HS-5 (cell line): ENCODE measurements around the gene PDZD8.
"Not testable (repeated sequence)": the region's sequence is repeated elsewhere in the genome, so short reads cannot be mapped to it uniquely, and the experiment has no call there.

Experiments used
- DNase-seq: peaks from one replicate; pipeline ENCODE4 v3.0.0-alpha.2; 2012; ENCODE audit warnings: low read depth

PDZD8 gene

DNA sequence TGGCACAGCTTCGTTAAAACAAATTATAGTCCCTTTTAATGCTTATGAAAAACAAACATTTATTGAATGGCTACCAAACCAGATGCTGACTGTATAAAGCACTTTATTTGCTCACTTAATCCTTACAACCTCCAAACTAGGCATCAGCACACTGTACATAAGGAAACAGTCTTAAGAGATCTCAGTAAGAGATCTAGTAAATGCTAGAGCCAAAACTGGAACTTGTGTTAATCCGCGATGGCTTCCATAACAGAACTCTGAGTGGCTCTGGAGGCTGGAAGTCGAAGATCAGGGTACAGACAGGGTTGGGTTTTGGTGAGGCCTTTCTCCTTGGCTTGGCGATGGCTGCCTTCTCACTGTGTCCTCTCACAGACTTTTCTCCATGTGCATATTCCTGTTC lies 27.0 kb downstream of the PDZD8 start:
- no peak for DNase-seq

DNA sequence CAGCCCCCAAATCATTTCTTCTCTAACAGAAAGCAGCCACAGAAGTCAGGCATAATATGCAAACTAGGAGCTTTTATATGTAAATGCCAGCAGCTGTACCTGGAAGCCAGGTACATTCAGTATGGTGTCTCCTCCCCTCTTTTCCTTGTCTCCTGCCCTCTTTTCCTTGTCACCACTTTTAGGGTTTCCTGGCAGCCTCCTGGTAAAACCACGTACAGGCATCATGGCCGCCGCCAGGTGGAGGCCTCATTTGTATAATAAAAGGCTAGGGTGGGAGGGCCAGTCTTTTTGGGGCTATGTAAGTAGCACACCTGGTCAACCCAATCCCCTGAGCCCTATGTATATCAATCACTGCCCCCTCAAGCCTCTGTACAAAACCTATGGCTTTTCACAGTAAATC lies 28.7 kb downstream of the PDZD8 start:
- DNase-seq = no peak

DNA sequence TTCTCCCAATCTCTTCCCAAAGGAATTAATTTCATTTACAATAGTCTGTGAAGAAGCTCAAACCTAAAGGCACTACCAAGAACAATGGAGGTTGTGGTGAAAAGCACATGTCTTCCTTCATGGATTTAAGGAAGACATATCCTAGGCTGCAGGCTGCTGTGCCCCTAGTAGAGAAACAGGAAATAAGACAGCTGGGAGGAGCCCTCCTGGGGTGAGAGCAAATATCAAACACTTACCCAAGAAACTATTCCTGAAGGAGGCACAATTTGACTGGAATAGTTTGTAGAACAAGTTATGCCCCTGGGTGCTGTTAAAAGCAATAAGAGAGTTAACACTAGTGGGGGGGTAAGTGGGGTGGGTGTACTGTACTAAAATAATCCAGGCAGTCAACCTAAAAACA lies 30.1 kb downstream of the PDZD8 start:
- DNase-seq = no peak

DNA sequence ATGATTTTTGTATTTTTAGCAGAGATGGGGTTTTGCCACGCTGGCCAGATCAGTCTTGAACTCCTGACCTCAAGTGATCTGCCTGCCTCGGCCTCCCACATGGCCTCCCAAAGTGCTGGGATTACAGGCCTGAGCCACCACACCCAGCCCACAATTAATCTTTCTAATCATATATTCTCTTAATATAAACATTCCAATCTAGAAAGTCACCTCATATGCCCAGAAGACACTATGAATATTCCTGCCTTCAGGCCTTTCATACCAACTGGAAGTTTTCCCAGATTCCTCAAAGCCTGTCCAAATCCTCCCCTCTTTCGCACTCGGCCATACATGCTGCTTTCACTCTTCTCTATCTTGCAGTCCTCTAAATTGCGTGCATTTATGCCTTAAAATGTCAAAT lies 32.6 kb downstream of the PDZD8 start:
- DNase-seq = peak; percentile 58

DNA sequence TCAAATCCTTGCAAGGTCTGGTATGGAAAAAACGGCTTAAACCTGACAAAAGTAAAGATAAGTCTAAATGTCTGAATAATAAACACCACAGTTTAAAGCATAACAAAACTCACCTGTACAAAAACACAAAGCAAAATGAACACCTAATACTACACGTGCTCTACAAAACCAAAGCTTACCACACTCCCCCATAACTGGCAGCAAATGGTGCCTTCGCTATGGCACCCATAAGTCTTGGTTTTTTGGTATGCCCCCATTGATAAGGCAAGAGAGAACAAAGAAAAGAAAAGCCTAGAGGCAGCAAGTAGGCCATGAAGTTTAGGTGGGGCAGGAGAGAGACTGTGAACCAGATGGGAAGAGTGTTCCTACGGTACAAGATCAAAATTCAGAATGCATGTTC lies 34.2 kb downstream of the PDZD8 start:
- DNase-seq = no peak

DNA sequence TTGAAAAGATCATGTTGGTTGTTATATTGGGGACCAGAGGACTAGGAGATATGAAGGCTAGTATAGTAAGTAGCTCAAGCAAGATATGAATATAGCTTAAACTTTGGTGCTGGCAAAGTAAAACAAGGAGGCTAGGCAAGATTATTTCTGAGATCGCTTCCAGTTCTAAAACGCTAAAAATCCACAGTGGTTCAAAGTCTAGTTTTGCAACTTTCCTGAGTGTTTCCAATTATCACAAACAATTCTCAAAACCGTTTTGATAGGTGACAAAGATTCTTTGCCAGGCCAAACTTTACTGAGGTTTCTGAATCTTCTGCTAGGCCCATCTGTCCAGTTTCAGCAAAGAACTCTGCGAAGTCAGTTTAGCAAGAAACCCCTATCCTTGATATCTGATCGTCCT lies 35.3 kb downstream of the PDZD8 start:
- no peak for DNase-seq

DNA sequence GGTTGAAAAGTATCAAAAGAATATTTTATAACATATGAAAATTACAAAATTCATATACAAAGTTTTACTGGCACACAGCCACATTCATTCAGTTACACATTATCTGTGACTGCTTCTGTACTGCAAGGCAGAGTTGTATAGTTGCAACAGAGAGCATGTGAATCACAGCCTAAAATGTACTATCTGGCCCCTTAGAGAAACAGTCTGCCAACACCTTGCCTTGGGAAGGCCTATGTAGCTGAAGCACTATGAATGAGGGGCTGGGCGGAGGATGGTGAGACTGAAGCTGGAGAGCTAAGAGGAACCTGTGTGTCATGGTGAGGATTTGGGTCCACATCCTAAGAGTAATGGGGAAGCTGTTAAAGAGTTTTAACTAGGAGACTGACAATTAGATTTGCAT lies 35.7 kb downstream of the PDZD8 start:
- DNase-seq = no peak

DNA sequence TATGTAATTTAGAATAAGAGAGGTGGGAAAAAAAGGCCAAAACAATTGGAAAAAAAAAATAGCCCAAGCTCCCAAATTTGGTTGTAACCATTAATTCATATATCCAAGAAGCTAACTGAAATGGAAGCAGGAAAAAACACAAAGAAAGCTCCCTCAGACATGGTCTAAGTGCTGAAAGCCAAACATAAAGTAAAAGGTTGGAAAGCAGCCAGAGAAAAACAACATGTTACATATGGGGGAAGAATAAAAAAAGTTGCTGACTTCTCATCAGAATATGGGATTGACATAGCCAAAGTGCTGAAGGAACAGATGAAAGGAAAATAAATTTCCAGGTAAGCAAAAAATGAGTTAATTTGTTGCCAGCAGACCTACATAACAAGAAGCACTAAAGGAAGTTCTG lies 40.3 kb downstream of the PDZD8 start:
- no peak for DNase-seq

DNA sequence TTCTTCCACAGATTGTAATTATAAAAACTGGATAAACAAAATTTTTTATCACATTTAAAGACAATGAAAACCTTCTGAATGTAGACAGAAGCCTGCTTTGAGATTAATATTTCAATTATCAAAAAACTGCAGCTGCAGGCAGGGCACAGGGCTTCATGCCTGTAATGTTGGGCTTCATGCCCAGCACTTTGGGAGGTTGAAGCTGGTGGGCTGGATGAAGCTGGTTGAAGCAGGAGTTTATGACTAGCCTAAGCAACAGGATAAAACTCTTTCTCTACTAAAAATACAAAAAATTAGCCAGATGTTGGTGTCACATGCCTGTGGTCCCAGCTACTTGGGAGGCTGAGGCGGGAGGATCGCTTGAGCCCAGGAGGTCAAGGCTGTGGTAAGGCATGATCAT lies 41.2 kb downstream of the PDZD8 start:
- no peak for DNase-seq

DNA sequence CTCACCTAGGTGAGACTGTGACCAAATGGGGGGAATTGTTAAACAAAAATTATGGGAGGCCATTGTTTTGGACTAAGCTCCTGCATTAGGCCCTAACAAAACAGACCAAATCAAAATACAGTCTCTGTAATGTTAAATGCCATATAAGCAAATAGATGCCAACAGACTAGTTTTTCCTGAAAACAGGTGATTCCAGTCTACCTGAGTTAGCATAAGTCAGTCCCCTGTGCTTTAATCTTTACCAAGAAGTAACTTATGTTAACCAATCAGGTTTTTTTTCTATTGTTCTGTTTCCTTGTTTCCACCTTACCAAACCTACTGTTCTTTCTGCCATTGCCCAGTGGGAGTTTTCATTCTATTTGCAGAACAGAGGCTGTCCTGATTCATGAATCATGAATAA lies 48.0 kb downstream of the PDZD8 start:
- no peak for DNase-seq

DNA sequence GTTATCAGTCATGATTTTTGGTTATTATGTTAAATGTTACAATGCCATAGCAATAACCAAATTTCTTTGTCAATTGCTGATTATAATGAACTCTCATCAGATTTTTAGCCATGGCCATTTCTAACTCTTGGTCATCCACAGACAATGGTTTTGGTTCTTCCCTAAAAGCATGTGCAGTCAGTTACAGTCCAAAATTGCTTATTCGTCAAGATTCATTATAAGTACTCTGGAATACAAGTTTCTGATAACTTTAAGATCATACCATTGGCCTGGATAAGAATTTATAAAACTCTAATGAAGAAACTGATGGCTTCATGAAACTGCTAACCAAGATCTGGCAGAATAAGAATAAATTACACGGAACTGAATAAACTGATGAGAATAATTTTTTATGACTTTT lies 50.9 kb downstream of the PDZD8 start:
- DNase-seq = no peak

DNA sequence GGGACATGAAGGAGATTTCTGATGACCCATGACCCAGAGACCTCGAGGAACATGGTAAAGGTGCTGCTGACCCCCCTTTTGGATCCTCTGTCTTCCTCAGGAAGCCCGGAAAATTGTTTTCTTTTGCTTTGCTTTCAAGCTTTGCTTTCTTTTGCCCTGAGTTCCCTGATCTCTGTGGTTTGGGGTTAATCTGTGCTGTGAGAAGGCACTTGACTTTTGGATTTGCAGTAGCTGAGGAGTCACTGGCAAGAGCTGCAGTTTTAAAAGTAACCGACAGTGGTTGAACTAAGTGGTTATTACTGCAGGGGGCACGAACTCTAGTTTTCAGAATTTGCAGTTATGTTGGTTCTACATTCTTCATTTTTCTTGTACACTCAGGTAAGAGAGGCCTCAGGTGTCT lies 53.0 kb downstream of the PDZD8 start:
- DNase-seq = no peak

DNA sequence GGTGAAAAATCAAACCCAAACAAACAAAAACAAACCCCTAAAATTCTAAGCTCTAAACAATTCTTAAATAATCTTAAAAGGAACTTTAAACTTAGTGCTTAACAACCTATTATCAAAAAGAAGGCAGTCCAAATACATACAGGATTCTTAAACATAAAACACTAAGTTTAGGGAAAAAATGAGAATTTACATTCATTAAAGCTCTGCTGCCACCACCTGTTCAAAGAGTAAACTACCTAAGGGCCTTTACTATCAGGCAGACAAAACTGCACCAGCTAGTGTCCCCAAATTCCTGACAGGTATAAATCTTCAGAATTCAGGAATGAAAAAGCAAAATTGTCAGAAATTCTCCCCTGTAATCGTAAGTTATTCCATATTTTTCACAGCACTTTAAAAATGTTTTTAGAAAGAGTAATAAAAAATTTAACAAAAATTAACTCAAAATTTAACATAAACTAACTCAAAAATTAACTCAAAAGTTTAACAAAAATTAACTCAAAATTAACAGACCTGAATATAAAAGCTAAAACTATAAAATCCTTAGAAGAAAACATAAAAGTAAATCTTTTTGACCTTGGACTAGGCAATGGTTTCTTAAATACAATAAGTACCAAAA lies 55.1 kb downstream of the PDZD8 start:
- DNase-seq = no peak

DNA sequence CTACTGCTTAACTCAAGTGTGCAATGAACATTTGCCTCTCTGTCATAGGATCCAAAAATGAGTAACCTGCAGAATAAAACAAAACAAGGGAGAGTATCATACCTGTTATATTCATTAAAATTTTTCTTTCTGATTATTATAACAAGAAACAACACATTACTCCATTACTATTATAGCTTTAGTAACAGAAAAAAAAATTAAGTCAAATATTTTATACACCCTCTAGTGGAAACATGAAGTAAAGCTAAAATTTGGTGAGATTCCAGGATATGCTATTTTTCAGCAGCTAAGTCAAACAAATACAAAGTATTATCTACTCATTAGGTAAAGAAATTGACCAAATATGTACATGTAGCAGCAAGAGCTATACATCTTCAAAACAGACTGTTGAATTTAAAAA lies 56.3 kb downstream of the PDZD8 start:
- no peak for DNase-seq

DNA sequence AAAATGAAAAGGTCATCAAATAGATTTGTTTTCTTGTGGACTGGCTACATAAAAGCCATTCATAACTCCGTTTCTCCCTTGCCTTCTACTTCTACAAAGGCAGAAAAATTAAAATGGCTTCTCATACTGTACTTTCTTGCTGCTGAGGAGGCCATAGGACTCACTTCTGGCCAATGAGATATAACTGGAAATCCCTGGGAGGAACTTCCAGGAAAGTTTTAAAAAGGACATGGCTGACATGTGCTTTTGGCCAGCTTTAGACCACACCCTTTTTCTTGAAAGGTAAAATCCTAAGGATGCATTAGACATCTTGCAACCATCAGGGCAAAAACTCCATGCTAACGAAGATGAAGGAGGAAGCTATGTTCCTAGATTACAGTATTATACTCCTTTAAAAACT lies 58.5 kb downstream of the PDZD8 start:
- DNase-seq = no peak

DNA sequence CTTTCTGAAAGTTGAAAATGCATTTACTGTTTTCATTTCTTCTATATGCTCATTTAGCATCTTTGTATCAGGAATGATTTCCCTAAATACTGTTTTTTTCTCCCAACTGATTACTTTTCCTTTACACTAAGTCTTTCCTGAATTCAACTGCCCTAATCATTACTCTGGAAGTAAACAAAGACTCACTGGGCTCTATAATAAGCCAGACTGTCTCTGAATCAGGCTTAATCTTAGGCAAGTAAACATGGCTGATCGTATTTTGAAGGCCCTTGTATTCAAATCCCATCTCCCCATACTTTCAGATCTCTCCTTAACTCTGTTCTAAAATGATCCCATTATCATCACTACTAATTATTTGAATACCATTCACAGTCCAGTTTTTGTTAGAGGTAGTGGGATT lies 61.6 kb downstream of the PDZD8 start:
- no peak for DNase-seq

DNA sequence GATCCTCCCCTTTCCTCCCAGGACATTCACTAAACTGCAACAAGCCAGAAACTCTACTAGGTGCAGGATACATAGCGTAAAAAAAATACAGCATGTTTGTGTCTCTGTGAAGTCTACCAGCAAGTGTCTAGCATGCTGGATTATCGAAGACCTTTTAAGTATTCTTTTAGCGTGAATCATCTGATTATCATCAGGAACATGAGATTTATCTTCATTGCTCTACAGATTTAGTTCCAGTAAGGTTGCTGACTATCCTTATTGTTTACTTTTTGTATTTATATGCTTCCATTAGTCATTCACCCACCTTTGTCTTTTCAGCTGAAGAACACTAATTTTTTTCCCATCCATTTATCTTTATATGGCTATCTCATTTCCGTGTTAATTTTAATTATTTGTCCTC lies 62.8 kb downstream of the PDZD8 start:
- no peak for DNase-seq

DNA sequence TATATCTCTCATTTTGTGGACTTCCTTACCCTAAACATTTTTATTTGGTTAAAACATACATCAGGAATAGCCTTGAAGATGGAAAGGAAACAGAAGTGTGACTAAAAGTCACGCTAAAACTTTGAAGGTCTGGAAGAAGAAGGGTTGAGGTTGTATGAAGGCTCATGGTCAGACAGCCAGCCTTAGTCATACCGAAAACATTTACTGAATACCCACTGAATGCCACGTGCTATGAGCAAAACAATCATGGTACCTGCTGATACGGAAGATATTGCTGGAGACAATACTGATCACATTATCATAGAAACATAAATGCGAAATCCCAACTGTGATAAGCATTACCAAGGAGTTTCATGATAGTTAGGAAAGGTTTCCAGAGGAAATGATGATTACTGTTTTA lies 64.0 kb downstream of the PDZD8 start:
- DNase-seq = no peak

DNA sequence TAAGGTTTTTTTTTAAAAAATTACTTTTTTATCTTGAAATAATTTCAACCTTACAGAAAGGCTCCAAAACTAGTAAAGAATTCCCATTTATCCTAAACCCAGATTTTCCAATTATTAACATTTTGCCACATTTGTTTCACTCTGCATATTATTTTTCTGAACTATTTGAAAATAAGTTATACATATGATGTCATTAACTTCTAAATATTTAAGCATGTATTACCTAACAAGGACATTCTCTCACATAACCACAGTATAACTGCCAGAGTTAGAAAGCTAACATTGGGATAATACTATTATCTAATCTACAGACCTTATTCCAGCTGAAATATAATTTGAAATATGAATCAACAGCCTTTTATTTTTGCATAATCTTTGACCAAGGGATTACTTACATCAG lies 68.6 kb downstream of the PDZD8 start:
- DNase-seq = no peak

DNA sequence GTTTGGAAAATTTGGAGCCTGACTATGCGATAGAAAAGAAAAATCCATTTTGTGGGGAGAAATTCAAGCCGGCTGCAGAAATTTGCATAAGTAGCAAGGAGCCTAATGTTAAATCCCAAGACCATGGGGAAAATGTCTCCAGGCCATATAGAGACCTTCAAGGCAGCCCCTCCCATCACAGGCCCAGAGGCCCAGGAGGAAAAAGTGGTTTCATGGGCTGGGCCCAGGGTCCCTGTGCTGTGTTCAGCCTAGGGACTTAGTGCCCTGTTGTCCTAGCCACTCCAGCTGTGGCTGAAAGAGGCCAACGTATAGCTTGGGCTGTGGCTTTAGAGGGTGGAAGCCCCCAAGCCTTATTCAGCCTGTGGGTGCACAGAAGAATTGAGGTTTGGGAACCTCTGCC lies 71.8 kb downstream of the PDZD8 start:
- not testable (repeated sequence) for DNase-seq

DNA sequence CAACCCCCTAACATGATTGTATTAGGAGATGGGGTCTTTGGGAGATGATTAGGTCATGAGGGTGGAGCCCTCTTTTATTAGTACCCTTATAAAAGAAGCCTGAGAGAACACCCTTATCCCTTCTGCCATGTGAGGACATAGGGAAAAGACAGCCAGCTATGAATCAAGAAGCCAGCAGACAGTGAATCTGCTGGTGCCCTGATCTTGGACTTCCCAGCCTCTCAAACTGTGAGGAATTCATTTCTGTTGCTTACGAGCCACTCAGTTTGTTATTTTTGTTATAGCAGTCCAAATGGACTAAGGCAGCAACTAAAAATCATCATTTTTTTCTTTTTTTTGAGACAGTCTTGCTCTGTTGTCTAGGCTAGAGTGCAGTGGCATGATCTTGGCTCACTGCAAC lies 74.6 kb downstream of the PDZD8 start:
- DNase-seq = no peak

DNA sequence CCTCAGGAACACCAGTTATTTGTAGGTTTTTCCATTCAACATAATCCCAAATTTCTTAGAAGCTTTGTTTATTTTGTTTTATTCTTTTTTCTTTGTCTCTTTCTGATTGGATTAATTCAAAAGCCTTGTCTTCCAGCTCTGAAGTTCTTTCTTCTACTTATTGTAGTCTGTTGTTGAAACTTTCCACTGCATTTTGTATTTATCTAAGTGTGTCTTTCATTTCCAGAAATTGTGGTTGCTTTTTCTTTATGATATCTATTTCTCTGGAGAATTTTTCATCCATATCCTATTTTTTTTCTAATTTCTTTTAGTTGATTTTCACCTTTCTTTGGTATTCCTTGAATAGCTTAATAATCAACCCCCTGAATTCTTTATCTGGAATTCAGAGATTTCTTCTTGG lies 75.8 kb downstream of the PDZD8 start:
- no peak for DNase-seq

DNA sequence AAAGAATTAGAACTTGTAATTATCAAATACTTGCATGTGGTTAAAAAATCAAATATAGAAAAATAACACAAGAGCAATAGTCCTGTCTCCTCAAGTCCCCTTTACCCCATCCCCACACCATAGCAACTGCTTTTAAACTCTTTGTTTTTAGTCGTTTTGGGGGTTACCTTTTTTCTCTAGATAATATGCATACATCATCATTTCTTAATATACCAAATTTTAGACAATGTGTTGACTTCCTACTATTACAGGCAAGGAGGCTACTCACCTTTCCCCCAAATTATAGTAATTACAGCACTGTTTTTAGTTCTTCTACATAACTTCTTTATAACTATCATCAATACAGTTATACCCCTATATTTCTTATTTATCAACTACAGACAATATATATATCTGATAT lies 77.0 kb downstream of the PDZD8 start:
- no peak for DNase-seq

DNA sequence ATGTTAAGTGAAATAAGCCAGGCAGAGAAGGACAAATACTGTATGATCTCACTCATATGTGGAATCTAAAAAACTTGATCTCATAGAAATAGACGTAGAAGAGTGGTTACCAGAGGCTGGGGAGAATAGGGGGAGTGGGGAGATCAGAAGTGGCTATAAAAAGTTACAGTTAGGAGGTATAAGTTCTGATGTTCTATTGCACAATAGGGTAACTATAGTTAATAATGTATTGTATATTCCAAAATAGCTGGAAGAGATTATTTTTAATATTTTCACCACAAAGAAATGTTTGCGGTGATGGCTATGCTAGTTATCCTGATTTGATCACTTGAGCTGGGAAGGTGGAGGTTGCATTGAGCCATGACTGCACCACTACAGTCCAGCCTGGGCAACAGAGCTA lies 80.5 kb downstream of the PDZD8 start:
- no peak for DNase-seq

DNA sequence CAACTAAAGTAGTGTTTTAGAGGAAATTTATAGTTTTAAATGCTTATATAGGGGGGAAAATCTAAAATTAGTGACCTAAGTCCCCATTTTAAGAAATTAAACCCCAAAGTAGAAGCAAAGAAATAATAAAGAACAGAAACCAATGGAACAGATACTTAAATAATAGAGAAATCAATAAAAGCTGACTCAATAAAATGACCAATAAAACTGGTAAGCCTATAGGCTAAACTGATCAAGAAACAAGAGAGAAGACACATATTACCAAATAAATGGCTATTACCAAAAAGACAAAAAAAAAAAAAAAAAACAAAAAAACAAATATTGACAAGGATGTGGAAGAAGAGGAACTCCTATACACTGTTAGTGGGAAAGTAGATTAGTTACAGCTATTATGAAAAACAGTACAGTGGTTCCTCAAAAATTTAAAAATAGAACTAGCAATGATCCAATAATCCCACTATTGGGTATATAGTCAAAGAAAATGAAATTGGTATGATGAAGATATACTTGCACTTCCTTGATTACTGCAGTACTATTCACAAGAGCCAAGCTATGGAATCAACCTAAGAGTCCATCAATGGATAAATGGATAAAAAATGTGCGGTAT lies 81.1 kb downstream of the PDZD8 start:
- DNase-seq = no peak
